Endothelial cell of umbilical vein (primary cell): Measurements from ENCODE around the gene ZNF813. TPM values are rescaled to one million over a fixed set of nuclear protein-coding genes. Genes with fewer than 3 reads are reported as not detected.

Source experiments
- BruUV-seq: library from RNA; stranded (reverse); fragments of 400-500 nt; replicated peaks from 2 replicates; lab custom pipeline; 2021; lab: Mats Ljungman, UMichigan
- CTCF ChIA-PET: fragments of 300-600, 350-600 bp; sonication (Branson Sonifier 250); formaldehyde crosslinking; loops from one replicate; lab custom pipeline; 2021; ENCODE audit warnings: antibody characterized with exemption, inconsistent platforms; lab: Charles Lee
- POLR2A ChIA-PET: fragments of 300-600, 350-600 bp; sonication (Branson Sonifier 250); formaldehyde crosslinking; loops from one replicate; lab custom pipeline; 2021; ENCODE audit warnings: antibody characterized with exemption, inconsistent platforms; lab: Charles Lee
- DNase-seq: peaks from one replicate; pipeline ENCODE4 v3.0.0-alpha.2; 2011; ENCODE audit warnings: low read depth, low spot score
- FAIRE-seq: peaks from 2 replicates; lab custom pipeline; 2011; peaks lifted over from hg19 to GRCh38; lab: Jason Lieb, UNC
- H2AFZ ChIP-seq: 2 replicates; pipeline ENCODE4 v1.6.0; 2012; ENCODE audit warnings: low read depth, low read length, control low read depth, inconsistent platforms
- H3K27ac ChIP-seq: 2 replicates; pipeline ENCODE4 v1.5.1; 2011; ENCODE audit warnings: low read depth, mild to moderate bottlenecking, control low read depth, low read length, moderate library complexity; ENCODE audit not compliant: insufficient read depth
- H3K27me3 ChIP-seq, 2 experiments: 2 replicates each; pipeline versions ENCODE4 v1.6.0 to v1.6.1; 2011; ENCODE audit warnings: low read length in 2 of 2, mixed read lengths in 1 of 2; ENCODE audit not compliant: control insufficient read depth in 2 of 2, insufficient read depth in 2 of 2
- H3K36me3 ChIP-seq, 2 experiments: 2 replicates in 1 of 2; 3 replicates in 1 of 2; pipeline ENCODE4 v1.5.1; 2011; ENCODE audit warnings: low read length in 2 of 2, mild to moderate bottlenecking in 1 of 2, moderate library complexity in 1 of 2; ENCODE audit not compliant: control insufficient read depth in 2 of 2, insufficient read depth in 2 of 2; ENCODE audit errors: extremely low read depth in 1 of 2
- H3K4me1 ChIP-seq: 3 replicates; pipeline ENCODE4 v1.5.1; 2011; ENCODE audit warnings: mild to moderate bottlenecking, low read length; ENCODE audit not compliant: control insufficient read depth, insufficient read depth; ENCODE audit errors: extremely low read depth
- H3K4me2 ChIP-seq: 2 replicates; pipeline ENCODE4 v1.6.1; 2011; ENCODE audit warnings: low read length, control low read depth, mixed read lengths; ENCODE audit not compliant: insufficient read depth
- H3K4me3 ChIP-seq, 3 experiments: fragments of 200-600 bp in 1 of 3; sonication (generic), shearing (Covaris generic) in 1 of 3; replicated peaks in 1 of 3; 2 replicates each; pipeline ENCODE4 v1.5.1; 2011 to 2016; ENCODE audit warnings: control low read depth in 3 of 3, low read length in 3 of 3, mild to moderate bottlenecking in 2 of 3, inconsistent platforms in 1 of 3, low read depth in 1 of 3, moderate library complexity in 1 of 3; ENCODE audit not compliant: insufficient read depth in 1 of 3
- H3K79me2 ChIP-seq: 2 replicates; pipeline ENCODE4 v1.6.0; 2012; ENCODE audit warnings: low read length, inconsistent platforms; ENCODE audit not compliant: control insufficient read depth, insufficient read depth
- H3K9ac ChIP-seq: replicated peaks from 2 replicates; pipeline ENCODE3; 2011; ENCODE audit warnings: low read length, control low read depth; ENCODE audit not compliant: insufficient read depth; ENCODE audit errors: extremely low read depth
- H3K9me1 ChIP-seq: replicated peaks from 3 replicates; pipeline ENCODE4 v1.6.0; 2011; ENCODE audit warnings: mild to moderate bottlenecking, low read length; ENCODE audit not compliant: control insufficient read depth, insufficient read depth; ENCODE audit errors: extremely low read depth
- H3K9me3 ChIP-seq: replicated peaks from 2 replicates; pipeline ENCODE4 v1.5.1; 2012; ENCODE audit warnings: low read length, inconsistent platforms; ENCODE audit not compliant: control insufficient read depth, insufficient read depth
- H4K20me1 ChIP-seq: replicated peaks from 2 replicates; pipeline ENCODE3; 2011; ENCODE audit warnings: mild to moderate bottlenecking, low read length; ENCODE audit not compliant: control insufficient read depth, insufficient read depth; ENCODE audit errors: extremely low read depth
- EZH2 ChIP-seq: IDR thresholded peaks from 2 replicates; pipeline ENCODE4 v1.6.1; 2012; ENCODE audit warnings: borderline replicate concordance, low read depth, mild to moderate bottlenecking, moderate library complexity, low read length, inconsistent platforms; ENCODE audit not compliant: severe bottlenecking
- FOS ChIP-seq: IDR thresholded peaks from 2 replicates; pipeline ENCODE4 v1.6.1; 2011; ENCODE audit warnings: mild to moderate bottlenecking, low read length, moderate library complexity, borderline replicate concordance; ENCODE audit not compliant: insufficient read depth
- GATA2 ChIP-seq: IDR thresholded peaks from 2 replicates; pipeline ENCODE4 v1.7.0; 2011; ENCODE audit warnings: low read depth, mild to moderate bottlenecking, moderate library complexity, mixed read lengths, low read length; ENCODE audit not compliant: insufficient read length, insufficient read depth
- JUN ChIP-seq: IDR thresholded peaks from 2 replicates; pipeline ENCODE4 v1.6.1; 2011; ENCODE audit warnings: borderline replicate concordance, low read depth; ENCODE audit not compliant: insufficient read length, insufficient read depth
- POLR2AphosphoS5 ChIP-seq: IDR thresholded peaks from 2 replicates; pipeline ENCODE4 v1.6.1; 2012; ENCODE audit warnings: low read depth, mild to moderate bottlenecking, control low read depth, low read length, moderate library complexity; ENCODE audit not compliant: insufficient read depth
- dilution Hi-C: fragments of 300-500 bp; cut with MboI; formaldehyde crosslinking; loops from one replicate; pipeline ENCODE4 v1.15.0; 2019; ENCODE audit warnings: low sequenced_read_pairs; ENCODE audit not compliant: extremely low pct_ligation_motif_present
- intact Hi-C: fragments of 100-400 bp; cut with micrococcal nuclease; formaldehyde crosslinking; loops from one replicate; pipeline ENCODE4 v1.10.0; 2022
- polyA plus RNA-seq, 4 experiments: library from polyadenylated mRNA; depleted of rRNA in 3 of 4; stranded (reverse) in 3 of 4; unstranded in 1 of 4; fragments of >200 nt; gene quantifications; 2 replicates each; pipeline versions ENCODE4 v1.2.1 to v1.2.3, GENCODE V29; 2011 to 2012; ENCODE audit warnings: missing spikeins in 1 of 4
- total RNA-seq: library from RNA; stranded (reverse); gene quantifications from 2 replicates; pipeline ENCODE4 v1.2.3, GENCODE V29; 2021
- TF ChIP-seq, protein P1 (sequence below), 2 donors: IDR thresholded peaks; 1 replicate in 1 of 2; 2 replicates in 1 of 2; pipeline ENCODE4 v1.5.1; 2011; ENCODE audit warnings: low read length in 2 of 2, mild to moderate bottlenecking in 2 of 2, moderate library complexity in 2 of 2, control low read depth in 1 of 2, inconsistent platforms in 1 of 2, low read depth in 1 of 2; ENCODE audit not compliant: insufficient read depth in 1 of 2; ENCODE audit errors: extremely low read depth in 1 of 2
- TF ChIP-seq, protein P2 (sequence below): IDR thresholded peaks from 2 replicates; pipeline ENCODE4 v1.6.1; 2011; ENCODE audit not compliant: insufficient read depth, insufficient read length

ZNF813 gene
- total and polyA plus RNA-seq, 2 donors (not counting 3 experiments of a cell fraction or from before 2014, with no cell fraction given): 0.47 to 2.3 TPM

DNA sequence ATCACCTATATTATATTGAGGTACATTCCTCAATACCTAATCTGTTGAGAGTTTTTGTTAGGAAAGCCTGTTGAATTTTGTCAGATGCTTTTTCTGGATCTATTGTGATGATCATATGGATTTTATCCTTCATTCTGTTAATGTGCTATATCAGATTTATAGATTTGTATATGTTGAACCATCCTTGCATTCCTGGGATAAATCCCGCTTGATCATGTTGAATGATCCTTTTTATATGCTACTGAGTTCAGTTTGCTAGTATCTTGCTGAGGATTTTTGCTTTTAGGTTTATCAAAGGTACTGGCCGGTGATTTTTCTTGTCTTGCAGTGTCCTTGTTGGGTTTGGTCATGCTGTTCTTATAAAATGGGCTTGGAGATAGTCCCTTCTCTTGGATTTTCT, 58.4 kb downstream of the ZNF813 start:
- CTCF ChIA-PET: no interaction called here

More for the DNA sequence above, 58.4 kb downstream of the ZNF813 start:
- no peak overlapping the region for H2AFZ ChIP-seq
- FAIRE-seq (no peak), DNase-seq (no peak)
- no peaks in the 10 kb centered on the region for H3K36me3 ChIP-seq
- peaks cover 8% of the 10 kb centered on the region for H3K4me1 ChIP-seq
- H3K4me2 ChIP-seq: no peak overlapping the region
- H3K4me3 ChIP-seq: no peak overlapping the region
- H3K27ac ChIP-seq: no peak overlapping the region
- no peaks in the 10 kb centered on the region for H3K9me3 ChIP-seq
- TF ChIP-seq FOS (no peak), JUN (no peak), POLR2AphosphoS5 (no peak), EZH2 (no peak), GATA2 (no peak)
- TF ChIP-seq, protein P1, sequence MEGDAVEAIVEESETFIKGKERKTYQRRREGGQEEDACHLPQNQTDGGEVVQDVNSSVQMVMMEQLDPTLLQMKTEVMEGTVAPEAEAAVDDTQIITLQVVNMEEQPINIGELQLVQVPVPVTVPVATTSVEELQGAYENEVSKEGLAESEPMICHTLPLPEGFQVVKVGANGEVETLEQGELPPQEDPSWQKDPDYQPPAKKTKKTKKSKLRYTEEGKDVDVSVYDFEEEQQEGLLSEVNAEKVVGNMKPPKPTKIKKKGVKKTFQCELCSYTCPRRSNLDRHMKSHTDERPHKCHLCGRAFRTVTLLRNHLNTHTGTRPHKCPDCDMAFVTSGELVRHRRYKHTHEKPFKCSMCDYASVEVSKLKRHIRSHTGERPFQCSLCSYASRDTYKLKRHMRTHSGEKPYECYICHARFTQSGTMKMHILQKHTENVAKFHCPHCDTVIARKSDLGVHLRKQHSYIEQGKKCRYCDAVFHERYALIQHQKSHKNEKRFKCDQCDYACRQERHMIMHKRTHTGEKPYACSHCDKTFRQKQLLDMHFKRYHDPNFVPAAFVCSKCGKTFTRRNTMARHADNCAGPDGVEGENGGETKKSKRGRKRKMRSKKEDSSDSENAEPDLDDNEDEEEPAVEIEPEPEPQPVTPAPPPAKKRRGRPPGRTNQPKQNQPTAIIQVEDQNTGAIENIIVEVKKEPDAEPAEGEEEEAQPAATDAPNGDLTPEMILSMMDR (IDR thresholded peaks at IDR 0.05; ENCODE audit: extremely low read depth in 1 of 2, insufficient read depth in 1 of 2, low read depth in 1 of 2, low read length in 2 of 2): no peak
- TF ChIP-seq, protein P2, sequence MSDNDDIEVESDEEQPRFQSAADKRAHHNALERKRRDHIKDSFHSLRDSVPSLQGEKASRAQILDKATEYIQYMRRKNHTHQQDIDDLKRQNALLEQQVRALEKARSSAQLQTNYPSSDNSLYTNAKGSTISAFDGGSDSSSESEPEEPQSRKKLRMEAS: no peak
- POLR2A ChIA-PET: no interaction called here
- intact Hi-C loops: no loop called here
- no peaks in the 10 kb centered on the region for H3K27me3 ChIP-seq
- dilution Hi-C loops: no loop called here
- no TSS peak for BruUV-seq
- no peaks in the 10 kb centered on the region for H4K20me1 ChIP-seq
- peaks cover 5% of the 10 kb centered on the region for H3K79me2 ChIP-seq
- no peak overlapping the region for H3K9ac ChIP-seq
- no peaks in the 10 kb centered on the region for H3K9me1 ChIP-seq
